HG02588 (cell line): ENCODE data around the gene CYP2A6.
"Not testable (repeated sequence)": the region's sequence is repeated elsewhere in the genome, so short reads cannot be mapped to it uniquely, and the experiment has no call there.

Experiments used
- ATAC-seq: cut with Tn5 transposase; IDR thresholded peaks from one replicate; pipeline ENCODE4 v1.9.1; 2021; ENCODE audit warnings: mild to moderate bottlenecking, moderate library complexity; ENCODE audit not compliant: unreplicated experiment

CYP2A6 gene, protein sequence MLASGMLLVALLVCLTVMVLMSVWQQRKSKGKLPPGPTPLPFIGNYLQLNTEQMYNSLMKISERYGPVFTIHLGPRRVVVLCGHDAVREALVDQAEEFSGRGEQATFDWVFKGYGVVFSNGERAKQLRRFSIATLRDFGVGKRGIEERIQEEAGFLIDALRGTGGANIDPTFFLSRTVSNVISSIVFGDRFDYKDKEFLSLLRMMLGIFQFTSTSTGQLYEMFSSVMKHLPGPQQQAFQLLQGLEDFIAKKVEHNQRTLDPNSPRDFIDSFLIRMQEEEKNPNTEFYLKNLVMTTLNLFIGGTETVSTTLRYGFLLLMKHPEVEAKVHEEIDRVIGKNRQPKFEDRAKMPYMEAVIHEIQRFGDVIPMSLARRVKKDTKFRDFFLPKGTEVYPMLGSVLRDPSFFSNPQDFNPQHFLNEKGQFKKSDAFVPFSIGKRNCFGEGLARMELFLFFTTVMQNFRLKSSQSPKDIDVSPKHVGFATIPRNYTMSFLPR

DNA sequence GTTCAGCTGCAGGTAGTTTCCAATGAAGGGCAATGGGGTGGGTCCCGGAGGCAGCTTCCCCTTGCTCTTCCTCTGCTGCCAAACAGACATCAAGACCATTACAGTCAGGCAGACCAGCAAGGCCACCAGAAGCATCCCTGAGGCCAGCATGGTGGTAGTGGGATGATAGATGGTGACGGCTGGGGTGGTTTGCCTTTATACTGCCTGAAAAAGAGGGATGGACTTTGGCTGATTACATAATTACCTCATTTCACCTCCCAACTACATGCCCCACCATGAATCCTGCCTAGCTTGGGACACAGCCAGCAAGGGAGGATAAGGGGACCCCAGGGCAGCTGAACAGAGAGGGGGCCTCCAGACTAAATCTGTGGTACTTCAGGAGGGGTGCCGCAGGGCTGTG, at the start of gene CYP2A6:
TSS of gene CYP2A6 (minus strand) at position 171 of the 400 bp plus-strand sequence. CDS start at position 150, 21 bp downstream.
- not testable (repeated sequence) for ATAC-seq

DNA sequence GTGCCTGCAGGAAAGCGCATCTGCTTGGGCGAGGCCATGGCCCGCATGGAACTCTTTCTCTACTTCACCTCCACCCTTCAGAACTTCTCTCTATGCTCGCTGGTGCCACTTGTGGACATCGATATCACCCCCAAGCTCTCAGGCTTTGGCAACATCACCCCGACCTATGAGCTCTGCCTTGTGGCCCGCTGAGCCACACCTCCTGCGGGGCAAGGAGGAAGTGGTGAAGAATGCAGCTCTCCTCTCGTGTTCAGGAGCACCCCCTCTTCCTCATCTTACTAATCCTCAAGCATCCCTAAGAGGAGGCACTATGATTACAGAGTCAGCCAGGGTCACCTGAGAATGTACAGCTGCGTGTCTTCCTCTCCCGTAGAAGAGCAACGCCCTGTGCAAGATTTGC, 49.7 kb upstream of the CYP2A6 start:
- not testable (repeated sequence) for ATAC-seq

DNA sequence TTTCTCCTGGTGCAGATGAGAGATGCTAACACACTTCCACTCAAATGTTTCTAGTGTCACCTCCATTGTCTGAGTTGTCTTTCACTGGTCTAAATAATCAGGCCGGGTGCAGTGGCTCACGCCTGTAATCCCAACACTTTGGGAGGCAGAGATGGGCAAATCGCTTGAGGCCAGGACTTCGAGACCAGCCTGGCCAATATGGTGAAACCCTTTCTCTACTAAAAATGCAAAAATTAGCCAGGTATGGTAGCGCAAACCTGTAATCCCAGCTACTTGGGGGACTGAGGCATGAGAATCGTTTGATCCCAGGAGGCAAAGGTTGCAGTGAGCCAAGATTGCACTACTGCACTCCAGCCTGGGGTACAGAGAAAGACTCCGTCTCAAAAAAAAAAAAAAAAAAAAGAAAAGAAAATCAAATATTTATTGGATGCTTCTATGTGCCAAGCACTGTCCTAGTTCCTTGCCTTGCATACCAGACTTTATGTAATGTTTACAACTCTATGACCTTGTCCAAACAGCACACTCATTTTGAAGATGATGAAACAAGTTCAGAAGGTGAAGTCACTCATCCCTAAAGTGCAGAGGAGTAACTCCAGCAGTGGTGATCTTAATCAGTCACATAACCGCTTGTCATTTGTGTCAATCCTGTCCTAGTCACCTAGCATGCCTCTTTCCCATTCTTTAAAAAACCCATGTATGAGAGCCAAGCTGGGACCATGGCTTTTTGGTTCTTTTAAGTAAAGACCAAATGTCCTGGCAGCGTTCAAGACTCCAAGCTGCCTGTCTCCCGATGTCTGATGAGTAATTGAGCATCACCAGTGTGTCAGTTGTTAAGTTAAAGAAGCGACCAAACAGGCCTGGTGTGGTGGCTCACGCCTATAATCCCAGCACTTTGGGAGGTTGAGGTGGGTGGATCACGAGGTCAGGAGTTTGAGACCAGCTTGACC, 46.9 kb upstream of the CYP2A6 start:
- ATAC-seq, result not testable (repeated sequence)

DNA sequence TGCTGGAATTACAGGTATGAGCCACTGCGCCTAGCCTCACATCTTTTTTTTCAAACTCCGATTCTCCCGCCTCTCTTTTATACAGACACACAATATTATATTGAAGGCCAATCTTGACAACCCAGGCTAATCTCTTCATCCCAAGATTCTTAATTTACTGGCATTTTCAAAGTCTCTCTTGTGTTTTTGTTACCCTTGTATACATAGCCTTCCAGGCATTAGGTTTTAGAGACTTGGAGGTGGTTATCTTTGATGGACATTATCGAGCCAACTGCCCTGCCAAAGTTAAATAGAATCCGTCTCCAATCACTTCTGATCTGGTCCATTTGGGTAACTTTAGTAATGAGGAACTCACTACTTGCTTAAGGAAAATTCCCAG, 46.2 kb upstream of the CYP2A6 start:
- no peak for ATAC-seq

DNA sequence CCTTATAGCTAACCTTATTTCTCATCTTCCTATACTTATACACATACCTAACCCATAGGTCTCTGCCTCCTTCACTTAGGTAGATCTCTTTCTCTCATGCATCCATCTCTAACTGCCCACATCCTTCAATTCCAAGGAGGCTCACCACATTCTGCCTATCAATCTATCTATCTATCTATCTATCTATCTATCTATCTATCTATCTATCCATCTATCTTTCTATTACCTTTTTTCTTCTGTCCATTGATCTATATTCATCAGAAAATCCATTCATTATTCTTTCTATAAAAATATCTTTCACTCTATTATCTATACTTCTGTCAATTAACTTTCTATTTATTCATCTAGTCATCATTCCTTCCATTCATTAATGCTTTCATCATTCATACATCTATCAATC, 42.9 kb upstream of the CYP2A6 start:
- no peak for ATAC-seq

DNA sequence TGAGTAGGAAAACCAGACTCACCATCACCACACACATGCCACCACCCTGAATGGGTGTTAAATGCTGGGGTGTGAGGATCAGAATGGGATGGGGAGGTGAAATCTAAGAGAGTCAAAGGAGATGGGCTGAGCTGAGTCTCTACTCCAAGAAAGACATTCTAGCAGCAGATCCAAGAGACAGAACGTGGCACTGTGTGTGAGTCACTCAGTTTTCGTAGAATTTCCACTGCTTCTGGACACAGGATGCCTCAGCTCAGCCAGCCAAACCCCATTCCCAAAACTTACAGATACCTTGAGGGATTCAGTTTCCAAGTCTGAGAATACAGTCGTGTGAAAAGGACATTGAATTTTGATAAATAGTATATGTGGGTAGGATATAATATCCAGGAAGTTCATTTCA, 39.1 kb upstream of the CYP2A6 start:
- ATAC-seq, result no peak

DNA sequence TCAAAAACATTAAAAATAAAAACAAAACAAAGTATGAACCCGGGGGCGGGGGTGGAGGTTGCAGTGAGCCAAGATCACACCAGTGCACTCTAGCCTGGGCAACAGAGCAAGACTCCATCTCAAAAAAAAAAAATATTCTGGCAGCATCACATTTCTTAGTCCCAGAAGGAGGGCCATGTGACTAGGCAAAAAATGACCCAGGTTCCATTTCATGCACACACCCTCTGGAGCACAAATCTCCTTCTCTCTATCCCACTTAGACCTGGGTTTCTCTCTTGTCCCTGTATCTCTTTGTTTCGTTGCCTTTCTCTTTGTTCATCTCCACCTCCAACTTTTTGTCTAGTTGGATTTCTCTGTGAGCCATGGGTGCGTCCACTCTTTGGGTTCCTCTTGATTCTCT, 37.9 kb upstream of the CYP2A6 start:
- ATAC-seq, result no peak

DNA sequence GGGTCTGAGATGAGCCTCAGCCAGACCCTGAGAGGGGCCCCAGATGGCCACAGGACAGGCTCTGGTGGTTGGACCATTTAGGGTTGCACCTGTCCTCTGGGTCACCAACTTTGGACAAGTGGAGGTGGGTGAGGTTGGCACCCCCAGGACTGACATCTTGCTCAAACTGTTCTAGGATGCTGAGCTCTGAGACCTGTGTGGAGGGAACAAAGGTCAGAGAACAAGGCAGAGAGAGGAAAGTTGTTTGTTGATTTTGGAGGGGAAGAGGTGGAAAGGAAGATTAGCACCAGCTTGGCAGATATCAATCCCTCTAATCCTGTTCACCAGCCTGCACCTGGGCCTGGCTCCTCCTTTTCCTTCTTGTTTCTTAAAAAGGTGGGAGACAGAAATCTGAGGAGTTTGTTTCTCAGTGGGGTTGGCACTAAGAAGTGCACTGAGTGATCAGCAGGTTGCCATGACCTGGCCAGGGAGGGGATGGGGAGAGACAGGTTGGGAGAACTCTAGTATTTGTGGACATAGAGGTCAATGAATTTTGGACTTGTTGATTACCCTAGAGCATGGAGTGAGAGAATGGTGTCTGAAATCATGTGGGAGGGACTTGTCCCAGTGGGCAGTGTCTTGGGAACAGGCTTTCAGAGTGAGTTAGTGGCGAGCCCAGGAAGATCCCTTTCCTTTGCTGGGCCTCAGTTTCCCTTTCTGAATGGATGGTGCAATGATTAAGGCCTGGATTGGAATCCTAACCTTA, 34.1 kb upstream of the CYP2A6 start:
- not testable (repeated sequence) for ATAC-seq

DNA sequence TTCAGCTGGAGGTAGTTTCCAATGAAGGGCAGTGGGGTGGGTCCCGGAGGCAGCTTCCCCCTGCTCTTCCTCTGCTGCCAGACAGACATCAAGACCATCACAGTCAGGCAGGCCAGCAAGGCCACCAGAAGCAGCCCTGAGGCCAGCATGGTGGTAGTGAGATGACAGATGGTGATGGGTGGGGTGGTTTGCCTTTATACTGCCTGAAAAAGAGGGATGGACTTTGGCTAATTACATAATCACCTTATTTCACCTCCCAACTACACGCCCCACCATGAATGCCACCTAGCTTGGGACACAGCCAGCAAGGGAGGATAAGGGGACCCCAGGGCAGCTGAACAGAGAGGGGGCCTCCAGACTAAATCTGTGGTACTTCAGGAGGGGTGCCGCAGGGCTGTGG, 31.8 kb upstream of the CYP2A6 start, which contains the start of gene CYP2A7:
TSS of gene CYP2A7 (minus strand) at position 170 of the 400 bp plus-strand sequence. CDS start at position 149, 21 bp downstream.
- ATAC-seq, result not testable (repeated sequence)

DNA sequence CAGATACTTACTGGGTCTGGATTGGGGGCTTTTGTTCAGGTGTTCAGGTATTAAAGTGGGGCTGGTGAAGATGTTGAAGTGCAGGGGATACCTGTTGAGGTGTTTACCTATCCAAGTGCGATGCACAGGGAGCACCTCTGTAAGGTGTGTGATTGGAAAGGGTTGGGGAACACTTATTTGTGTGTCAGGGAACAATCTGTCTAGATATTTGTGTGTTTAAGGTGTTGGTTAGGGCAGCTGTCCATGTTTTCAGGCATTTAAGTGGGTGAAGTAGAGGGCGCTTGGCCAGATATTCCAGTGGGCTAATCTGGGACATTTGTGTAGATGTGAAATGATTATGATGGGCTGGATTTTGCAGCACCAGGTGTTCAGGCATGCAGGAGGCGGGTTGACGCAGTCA, 29.1 kb upstream of the CYP2A6 start:
- ATAC-seq, result not testable (repeated sequence)

DNA sequence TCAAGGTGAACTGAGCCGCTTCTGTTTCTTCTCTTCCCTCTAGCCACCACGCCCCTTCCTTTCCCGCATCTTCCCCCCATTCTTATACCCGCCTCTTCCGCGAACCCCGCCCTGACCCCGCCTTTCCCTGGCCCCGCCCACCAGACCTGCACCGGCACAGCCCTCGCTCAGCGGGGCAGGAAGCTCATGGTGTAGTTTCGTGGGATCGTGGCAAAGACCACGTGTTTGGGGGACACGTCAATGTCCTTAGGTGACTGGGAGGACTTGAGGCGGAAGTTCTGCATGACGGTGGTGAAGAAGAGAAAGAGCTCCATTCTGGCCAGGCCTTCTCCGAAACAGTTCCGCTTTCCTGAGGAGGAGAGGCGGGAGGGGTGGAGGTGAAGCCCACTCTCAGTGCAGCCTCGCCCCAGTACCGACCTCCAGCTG, 25.3 kb upstream of the CYP2A6 start:
- ATAC-seq, result not testable (repeated sequence)

DNA sequence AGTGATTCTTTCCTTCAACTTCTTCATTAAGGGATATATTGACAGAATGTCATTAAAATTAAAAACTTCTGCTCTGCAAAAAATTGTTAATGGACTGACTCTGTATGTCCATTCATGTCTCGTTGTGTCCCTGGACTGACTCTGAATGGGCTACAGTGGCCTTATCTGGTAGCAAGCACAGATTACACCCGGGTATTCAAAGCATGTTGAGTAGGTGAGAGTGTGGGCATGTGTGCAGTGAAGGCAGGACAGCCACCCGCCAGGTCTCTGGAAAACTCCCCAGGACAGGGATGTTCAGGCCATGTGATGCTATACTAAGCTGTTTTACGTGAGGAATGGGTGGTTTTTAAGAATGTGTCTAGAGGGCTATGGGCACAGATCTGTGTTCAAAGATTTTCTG, 24.6 kb upstream of the CYP2A6 start:
- ATAC-seq, result not testable (repeated sequence)

DNA sequence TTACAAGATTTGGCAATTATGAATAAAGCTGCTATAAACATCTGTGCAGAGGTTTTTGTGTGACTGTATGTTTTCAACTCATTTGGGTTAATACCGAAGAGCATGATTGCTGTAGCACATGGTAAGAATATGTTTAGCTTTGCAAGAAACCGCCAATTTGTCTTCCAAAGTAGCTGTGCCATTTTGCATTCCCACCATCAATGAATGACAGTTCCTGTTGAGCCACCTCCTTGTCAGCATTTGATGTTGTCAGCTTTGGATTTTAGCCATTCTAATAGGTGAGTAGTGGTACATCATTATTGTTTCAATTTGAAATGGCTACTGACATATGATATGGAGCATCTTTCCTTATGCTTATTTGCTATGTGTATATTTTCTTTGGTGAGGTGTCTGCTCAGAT, 23.6 kb upstream of the CYP2A6 start:
- ATAC-seq, result not testable (repeated sequence)

DNA sequence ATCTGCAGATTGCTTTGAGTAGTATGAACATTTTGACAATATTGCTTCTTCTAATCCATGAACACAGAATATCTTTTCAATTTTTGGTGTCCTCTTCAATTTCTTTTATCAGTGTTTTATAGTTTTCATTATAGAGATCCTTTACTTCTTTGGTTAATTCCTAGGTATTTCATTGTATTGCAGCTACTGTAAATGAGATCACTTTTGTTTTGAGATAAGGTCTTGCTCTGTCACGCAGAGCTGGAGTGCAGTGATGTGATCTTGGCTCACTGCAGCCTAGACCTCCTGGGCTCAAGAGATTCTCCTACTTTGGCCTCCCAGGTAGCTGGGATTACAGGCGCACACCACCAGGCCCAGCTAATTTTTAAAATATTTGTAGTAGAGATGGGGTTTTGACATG, 22.0 kb upstream of the CYP2A6 start:
- no peak for ATAC-seq

DNA sequence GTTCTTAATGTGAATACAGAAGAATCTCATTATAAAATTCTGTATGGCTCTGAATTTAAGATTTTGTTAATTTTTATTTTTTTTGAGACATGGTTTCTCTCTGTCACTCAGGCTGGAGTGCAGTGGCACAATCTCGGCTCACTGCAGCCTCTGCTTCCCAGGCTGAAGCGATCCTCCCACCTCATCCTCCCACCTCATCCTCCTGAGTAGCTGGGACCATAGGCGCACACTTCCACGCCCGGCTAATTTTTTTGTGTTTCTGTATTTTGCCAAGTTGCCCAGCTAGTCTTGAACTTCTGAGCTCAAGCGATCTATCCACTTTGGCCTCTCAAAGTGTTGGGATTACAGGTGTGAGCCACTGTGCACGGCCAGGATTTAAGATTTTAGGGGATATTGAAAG, 17.5 kb upstream of the CYP2A6 start:
- ATAC-seq, result no peak

DNA sequence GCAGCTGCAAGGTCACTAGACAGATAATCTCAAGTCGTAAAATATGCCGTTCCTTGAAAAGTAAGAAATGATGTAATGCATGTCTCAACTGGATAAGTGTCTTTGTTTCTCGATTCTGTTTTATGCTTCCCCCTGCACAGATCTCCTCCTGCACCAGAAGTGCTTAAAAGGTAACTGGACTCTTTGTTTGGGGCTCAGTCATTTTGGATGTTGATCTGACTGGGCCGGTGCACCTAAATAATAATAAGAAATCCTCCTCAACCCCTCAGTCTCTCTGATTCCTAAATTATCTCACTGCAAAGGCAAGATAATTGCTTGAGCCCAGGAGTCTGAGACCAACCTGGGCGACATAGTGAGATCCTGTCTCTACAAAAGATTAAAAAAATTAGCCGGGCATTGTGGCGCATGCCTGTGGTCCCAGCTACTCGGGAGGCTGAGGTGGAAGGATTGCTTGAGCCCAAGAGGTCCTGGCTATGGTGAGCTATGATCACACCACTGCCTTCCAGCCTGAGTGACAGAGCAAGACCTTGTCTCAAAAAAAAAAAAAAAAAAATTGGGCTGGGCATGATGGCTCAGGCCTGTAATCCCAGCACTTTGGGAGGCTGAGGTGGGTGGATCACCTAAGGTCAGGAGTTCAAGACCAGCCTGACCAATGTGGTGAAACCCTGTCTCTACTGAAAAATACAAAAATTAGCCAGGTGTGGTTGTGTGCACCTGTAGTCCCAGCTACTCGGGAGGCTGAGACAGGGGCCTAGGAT, 14.7 kb upstream of the CYP2A6 start:
- not testable (repeated sequence) for ATAC-seq

DNA sequence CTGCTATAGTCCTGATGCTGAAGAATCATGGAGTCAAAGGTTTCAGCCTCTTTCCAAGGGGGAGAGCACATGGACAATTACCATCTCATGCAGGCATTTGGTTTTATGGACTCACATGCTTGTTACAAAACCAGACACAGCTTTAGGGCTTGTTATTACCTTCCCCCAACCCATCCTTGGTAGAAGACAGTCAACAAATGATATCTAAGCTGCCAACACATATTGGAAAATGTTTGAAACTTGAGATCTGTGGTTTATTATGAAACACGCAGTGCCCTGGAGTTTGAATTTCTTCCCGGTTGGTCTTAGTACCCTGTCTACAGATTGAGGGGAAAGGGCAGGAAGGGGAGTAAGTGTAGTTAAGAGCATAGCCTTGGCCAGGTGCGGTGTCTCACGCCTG, 12.5 kb upstream of the CYP2A6 start:
- ATAC-seq, result no peak

DNA sequence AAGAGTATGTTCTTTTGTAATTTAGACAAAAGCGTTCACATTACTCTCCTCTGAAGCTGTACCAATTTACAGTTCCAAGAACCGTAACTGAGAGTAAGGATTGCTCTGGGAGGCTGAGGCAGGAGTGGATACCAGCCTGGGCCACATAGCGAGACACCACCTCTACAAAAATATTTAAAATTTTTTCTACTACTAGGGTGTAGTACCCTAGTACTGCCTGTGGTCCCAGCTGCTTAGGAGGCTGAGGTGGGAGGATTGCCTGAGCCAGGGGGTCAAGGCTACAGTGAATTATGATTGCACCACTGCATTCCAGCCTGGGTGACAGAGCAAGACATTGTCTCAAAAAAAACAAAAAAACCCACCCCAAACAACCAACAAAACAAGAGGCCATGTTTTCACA, 12.1 kb upstream of the CYP2A6 start:
- no peak for ATAC-seq

DNA sequence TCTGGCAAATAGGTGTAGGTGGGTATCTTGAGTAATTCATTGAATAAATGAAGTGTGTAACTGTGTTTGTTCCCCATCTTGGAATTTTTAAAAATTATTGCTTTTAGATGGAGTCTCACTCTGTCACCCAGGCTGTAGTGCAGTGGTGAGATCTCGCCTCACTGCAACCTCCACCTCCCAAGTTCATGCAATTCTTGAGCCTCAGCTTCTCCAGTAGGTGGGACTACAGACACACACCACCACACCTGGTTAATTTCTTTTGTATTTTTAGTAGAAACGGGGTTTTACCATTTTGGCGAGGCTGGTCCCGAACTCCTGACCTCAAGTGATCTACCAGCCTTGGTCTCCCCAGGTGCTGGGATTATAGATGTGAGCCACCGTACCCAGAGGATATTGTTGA, 7.9 kb upstream of the CYP2A6 start:
- ATAC-seq, result no peak
